Thyroid gland (tissue), 4 donors: Measurements from ENCODE around the gene NCAPD3. TPM values are rescaled to one million over a fixed set of nuclear protein-coding genes. Genes with fewer than 3 reads are reported as not detected.

ENCODE experiments used
- DNase-seq, 2 donors: peaks; one replicate each; pipeline ENCODE4 v3.0.0-alpha.2; 2019
- H3K27ac ChIP-seq, 3 donors: fragments of 200-600 bp; sonication (generic); 1 replicate in 2 of 3; 2 replicates in 1 of 3; pipeline ENCODE4 v1.5.1; 2016 to 2019; ENCODE audit warnings: mild to moderate bottlenecking in 1 of 3, moderate library complexity in 1 of 3
- H3K27me3 ChIP-seq: fragments of 200-600 bp; sonication (generic); one replicate; pipeline ENCODE4 v1.5.1; 2019
- H3K36me3 ChIP-seq, 2 donors: fragments of 200-600 bp; sonication (generic); one replicate each; pipeline ENCODE4 v1.5.1; 2016 to 2019
- H3K4me1 ChIP-seq, 2 donors: fragments of 200-600 bp; sonication (generic); one replicate each; pipeline ENCODE4 v1.5.1; 2017 to 2019
- H3K4me3 ChIP-seq, 3 donors: fragments of 200-600 bp; sonication (generic); replicated peaks in 1 of 3; 1 replicate in 2 of 3; 2 replicates in 1 of 3; pipeline ENCODE4 v1.5.1; 2016; ENCODE audit warnings: mild to moderate bottlenecking in 1 of 3
- H3K9me3 ChIP-seq: fragments of 200-600 bp; sonication (generic); one replicate; pipeline ENCODE4 v1.5.1; 2017
- POLR2A ChIP-seq, 2 donors: fragments of 450-650 bp; IDR thresholded peaks; one replicate each; pipeline ENCODE4 v1.6.1; 2017; ENCODE audit warnings: antibody characterized with exemption in 2 of 2, mild to moderate bottlenecking in 2 of 2, moderate library complexity in 1 of 2
- WGBS, 2 donors: methylation state at CpG; one replicate each; pipeline ENCODE4 v1.1.5; 2017; 5-methylcytosine and 5-hydroxymethylcytosine counted together
- intact Hi-C: fragments of 100-400 bp; cut with DNase I; formaldehyde crosslinking; loops from one replicate; pipeline ENCODE4 v1.15.1; 2023
- total RNA-seq, 4 donors: library from RNA; depleted of rRNA; stranded (reverse); fragments of >200 nt; gene quantifications; one replicate each; pipeline ENCODE4 v1.2.3, GENCODE V29; 2016
- TF ChIP-seq, protein P1 (sequence below), 6 experiments: fragments of 200-600 bp in 3 of 6; fragments of 450-650 bp in 3 of 6; sonication (generic) in 3 of 6; IDR thresholded peaks; one replicate each; pipeline ENCODE4 v1.5.1; 2016 to 2019; ENCODE audit warnings: antibody characterized with exemption in 6 of 6, mild to moderate bottlenecking in 2 of 6, inconsistent platforms in 1 of 6, moderate library complexity in 1 of 6

The NCAPD3 gene
- total RNA-seq, 4 donors from 2014 or later: 17.5 to 31.4 (median 21.9) TPM

DNA sequence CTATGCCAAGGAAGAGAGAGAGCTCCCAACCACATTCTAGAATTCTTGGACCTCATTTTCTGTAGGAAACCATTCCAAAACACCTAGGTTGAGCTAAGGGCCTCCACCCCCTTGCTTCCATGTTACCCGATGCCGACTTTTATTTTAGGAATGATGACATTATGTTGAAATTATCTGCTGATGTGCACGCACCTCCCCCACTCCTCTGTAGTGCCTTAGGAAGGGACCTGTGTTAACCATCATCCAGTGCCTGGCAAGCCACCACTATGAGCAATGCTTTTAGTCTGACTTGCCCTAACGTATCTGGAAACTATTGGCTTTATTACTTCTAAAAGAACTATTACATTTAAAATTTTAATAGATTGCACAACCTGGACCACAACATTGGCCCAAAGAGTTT lies 42.1 kb downstream of the NCAPD3 start:
- no peak overlapping the region for H3K4me3 ChIP-seq
- intact Hi-C loops: no loop called here
- WGBS, 2 donors: 92 to 97% methylated on average over 4 of the region's 4 CpGs
- H3K9me3 ChIP-seq: no peaks in the 10 kb centered on the region
- peaks cover 0 to 15% of the 10 kb centered on the region in 2 donors for H3K36me3 ChIP-seq
- no peaks in the 10 kb centered on the region for H3K4me1 ChIP-seq
- no peak overlapping the region for H3K27ac ChIP-seq
- TF ChIP-seq, protein P1, sequence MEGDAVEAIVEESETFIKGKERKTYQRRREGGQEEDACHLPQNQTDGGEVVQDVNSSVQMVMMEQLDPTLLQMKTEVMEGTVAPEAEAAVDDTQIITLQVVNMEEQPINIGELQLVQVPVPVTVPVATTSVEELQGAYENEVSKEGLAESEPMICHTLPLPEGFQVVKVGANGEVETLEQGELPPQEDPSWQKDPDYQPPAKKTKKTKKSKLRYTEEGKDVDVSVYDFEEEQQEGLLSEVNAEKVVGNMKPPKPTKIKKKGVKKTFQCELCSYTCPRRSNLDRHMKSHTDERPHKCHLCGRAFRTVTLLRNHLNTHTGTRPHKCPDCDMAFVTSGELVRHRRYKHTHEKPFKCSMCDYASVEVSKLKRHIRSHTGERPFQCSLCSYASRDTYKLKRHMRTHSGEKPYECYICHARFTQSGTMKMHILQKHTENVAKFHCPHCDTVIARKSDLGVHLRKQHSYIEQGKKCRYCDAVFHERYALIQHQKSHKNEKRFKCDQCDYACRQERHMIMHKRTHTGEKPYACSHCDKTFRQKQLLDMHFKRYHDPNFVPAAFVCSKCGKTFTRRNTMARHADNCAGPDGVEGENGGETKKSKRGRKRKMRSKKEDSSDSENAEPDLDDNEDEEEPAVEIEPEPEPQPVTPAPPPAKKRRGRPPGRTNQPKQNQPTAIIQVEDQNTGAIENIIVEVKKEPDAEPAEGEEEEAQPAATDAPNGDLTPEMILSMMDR (IDR thresholded peaks at IDR 0.05): no peak
- TF ChIP-seq POLR2A (IDR thresholded peaks at IDR 0.05): no peak
- no peaks in the 10 kb centered on the region for H3K27me3 ChIP-seq
- no peak for DNase-seq

DNA sequence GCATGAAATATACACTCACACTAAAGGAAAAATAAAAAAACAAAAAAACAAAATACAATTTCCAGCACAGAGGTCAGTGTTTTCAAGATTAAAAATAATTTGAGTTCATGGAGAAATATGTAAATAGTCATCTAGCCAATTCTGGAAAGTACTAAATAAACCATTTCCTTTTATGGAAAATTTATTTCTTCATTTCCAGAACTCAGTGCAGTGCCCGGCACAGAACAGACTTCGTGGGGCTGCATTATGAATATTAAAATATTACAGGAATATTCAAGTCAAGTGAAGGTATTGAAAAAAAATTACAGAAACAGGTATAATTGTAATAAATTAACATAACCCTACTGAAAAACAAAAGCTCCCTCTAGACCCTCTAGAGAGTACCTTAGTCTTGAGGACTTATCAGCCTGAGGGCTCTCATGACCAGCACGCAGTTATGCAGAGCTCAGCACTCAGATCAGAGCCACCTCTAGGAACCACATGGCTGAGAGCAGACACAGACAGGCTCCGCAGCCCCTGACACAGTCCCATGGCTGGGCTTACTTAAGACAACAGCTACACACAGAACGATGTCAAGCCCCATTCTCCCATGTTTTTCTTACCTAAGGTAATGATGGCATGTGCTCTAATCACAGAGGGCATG lies 45.6 kb downstream of the NCAPD3 start:
- Histone ChIP-seq H3K4me1 (no peaks in the 10 kb centered on the region), H3K27ac (no peak overlapping the region)

DNA sequence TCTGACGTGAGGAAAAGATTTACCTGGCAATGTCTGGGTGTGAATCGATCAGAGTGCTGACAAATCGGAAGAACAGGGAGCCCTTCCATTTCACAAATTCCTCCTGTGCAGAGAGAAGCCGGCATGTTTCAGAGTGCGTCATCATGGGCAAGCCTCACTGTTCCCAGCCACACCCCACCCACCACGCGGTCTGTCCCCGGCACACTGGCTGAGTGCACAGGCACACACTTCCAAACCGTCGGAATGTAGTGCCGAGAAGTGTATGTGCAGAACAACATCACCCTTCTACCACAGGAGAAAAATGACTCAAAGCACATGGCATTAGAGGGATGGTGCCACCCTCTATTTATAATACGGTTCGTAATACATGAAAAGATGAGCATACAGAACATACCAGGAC lies 47.5 kb downstream of the NCAPD3 start:
- no peak for DNase-seq
- TF ChIP-seq, protein P1 (IDR thresholded peaks at IDR 0.05): no peak
- no peak for TF ChIP-seq POLR2A (IDR thresholded peaks at IDR 0.05)
- H3K9me3 ChIP-seq: no peaks in the 10 kb centered on the region
- no peaks in the 10 kb centered on the region for H3K4me1 ChIP-seq
- peaks cover 10 to 36% of the 10 kb centered on the region in 2 donors for H3K36me3 ChIP-seq
- intact Hi-C loops: no loop called here
- H3K4me3 ChIP-seq: no peak overlapping the region
- no peak overlapping the region for H3K27ac ChIP-seq
- 95 to 97% methylated on average over 13 of the region's 13 CpGs for whole genome bisulfite sequencing, 2 donors
- no peaks in the 10 kb centered on the region for H3K27me3 ChIP-seq

More for the DNA sequence above, 45.6 kb downstream of the NCAPD3 start:
- H3K9me3 ChIP-seq: no peaks in the 10 kb centered on the region
- no peaks in the 10 kb centered on the region for H3K27me3 ChIP-seq
- H3K36me3 ChIP-seq: peaks cover 10 to 32% of the 10 kb centered on the region in 2 donors
- no peak for DNase-seq
- H3K4me3 ChIP-seq: no peak overlapping the region
- 58 to 77% methylated on average over 5 of the region's 5 CpGs for WGBS, 2 donors
- intact Hi-C loops: no loop called here
- TF ChIP-seq, protein P1 (IDR thresholded peaks at IDR 0.05): no peak
- TF ChIP-seq POLR2A (IDR thresholded peaks at IDR 0.05): no peak

DNA sequence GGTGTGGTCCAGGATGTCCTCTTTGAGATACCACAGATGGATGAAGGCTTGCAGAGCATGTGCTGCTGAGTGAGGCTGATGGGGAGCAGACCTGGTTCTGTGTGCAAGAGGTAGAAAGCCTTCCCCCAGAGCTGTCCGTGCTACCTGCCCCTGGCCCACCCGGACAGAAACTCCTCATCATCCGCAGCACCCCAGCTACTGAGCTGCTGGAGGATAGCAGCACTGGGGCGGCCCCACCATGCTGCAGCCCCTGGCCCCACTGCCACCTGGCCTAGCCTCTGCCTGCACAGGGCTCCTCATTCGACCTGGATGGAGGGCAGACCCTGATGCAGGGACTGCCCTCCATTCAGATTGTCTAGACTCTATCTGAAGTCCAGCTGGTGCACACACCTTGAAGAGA lies 50.5 kb downstream of the NCAPD3 start:
- 95 to 100% methylated on average over 3 to 4 of the region's 5 CpGs for WGBS, 2 donors
- TF ChIP-seq, protein P1 (IDR thresholded peaks at IDR 0.05): no peak
- no peak for TF ChIP-seq POLR2A (IDR thresholded peaks at IDR 0.05)
- intact Hi-C loops: no loop called here

DNA sequence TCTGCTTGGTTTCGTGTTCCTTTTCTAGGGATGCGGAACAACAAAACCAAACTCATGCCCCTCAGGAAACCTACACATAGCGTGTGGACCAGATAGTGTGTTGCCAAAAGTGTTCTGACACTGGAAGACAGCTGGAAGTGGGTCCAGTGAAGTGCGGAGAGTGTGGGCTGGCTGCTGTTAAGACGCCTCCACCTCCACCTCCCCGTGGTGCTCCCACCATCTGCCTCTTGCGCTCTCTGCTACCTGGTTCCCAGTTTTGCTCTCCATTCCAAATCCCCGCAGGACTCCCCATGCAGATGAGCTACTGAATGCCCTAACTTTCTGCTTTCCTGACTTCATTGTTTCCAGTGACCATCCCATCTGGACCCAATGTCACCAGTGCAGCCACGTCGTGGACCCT lies 51.8 kb downstream of the NCAPD3 start:
- intact Hi-C loops: no loop called here
- Histone ChIP-seq H3K4me1 (no peaks in the 10 kb centered on the region), H3K27me3 (no peaks in the 10 kb centered on the region), H3K4me3 (no peak overlapping the region), H3K27ac (no peak overlapping the region), H3K36me3 (peaks cover 25 to 34% of the 10 kb centered on the region in 2 donors), H3K9me3 (no peaks in the 10 kb centered on the region)
- DNase-seq: no peak
- TF ChIP-seq, protein P1 (IDR thresholded peaks at IDR 0.05): no peak
- TF ChIP-seq POLR2A (IDR thresholded peaks at IDR 0.05): no peak
- WGBS, 2 donors: 96% methylated on average over 10 of the region's 10 CpGs

More for the DNA sequence above, 50.5 kb downstream of the NCAPD3 start:
- no peaks in the 10 kb centered on the region for H3K4me1 ChIP-seq
- no peak overlapping the region for H3K27ac ChIP-seq
- no peak for DNase-seq
- no peaks in the 10 kb centered on the region for H3K9me3 ChIP-seq
- H3K27me3 ChIP-seq: no peaks in the 10 kb centered on the region
- no peak overlapping the region for H3K4me3 ChIP-seq
- H3K36me3 ChIP-seq: peaks cover 17 to 36% of the 10 kb centered on the region in 2 donors
